ENCODE data around the gene TLE2. TPM values are rescaled to one million over a fixed set of nuclear protein-coding genes. Genes with fewer than 3 reads are reported as not detected.

The TLE2 gene
- total RNA-seq, 1 experiment from 2014 or later: 7.7 TPM

DNA sequence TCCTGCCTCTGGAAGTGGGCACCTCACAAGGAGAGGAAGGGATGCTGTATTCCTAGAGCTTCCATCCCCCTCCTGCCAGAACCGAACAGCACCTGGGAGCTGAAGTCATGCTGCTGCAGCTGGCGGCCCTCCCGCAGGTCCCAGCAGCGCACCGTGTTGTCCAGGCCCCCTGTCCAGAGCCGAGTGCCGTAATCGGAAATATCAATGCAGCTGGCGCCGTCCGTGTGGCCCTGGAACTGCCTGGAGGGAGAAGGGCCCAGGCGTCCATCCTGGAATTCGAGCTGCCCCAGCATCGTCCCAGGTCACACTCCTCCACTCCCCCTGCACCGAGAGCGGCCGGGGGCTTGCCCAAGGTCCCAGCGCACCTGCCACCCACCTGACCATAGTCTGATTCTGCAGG is 23.7 kb downstream of the TLE2 start:
- no peaks in the 10 kb centered on the region for H4K20me1 ChIP-seq (ENCODE audit: low read length)
- H2AFZ ChIP-seq (ENCODE audit: low read length): no peak overlapping the region
- no peak overlapping the region for H3K9ac ChIP-seq (ENCODE audit: low read length)
- H3K4me1 ChIP-seq (ENCODE audit: insufficient read depth, low read length): no peaks in the 10 kb centered on the region
- H3K4me3 ChIP-seq (ENCODE audit: low read length): no peak overlapping the region
- ChIA-PET POLR2A (ENCODE audit: unreplicated experiment) (no interaction called here), CTCF (no interaction called here)
- no peaks in the 10 kb centered on the region for H3K79me2 ChIP-seq (ENCODE audit: low read length)
- no peak overlapping the region for H3K27ac ChIP-seq (ENCODE audit: low read length)
- no peaks in the 10 kb centered on the region for H3K27me3 ChIP-seq (ENCODE audit: low read length)
- H3K4me2 ChIP-seq (ENCODE audit: low read length): no peak overlapping the region
- H3K9me3 ChIP-seq (ENCODE audit: low read length): no peaks in the 10 kb centered on the region
- intact Hi-C loops (cut with micrococcal nuclease): no loop called here
- no peaks in the 10 kb centered on the region for H3K36me3 ChIP-seq (ENCODE audit: low read depth, low read length)
- ATAC-seq (no peak), DNase-seq (no peak)
- H3F3A ChIP-seq (ENCODE audit: low read length, unreplicated experiment): no peaks in the 10 kb centered on the region
- TF ChIP-seq EZH2phosphoT487 (IDR thresholded peaks at IDR 0.05; ENCODE audit: borderline replicate concordance, low read length) (no peak), EZH2 (IDR thresholded peaks at IDR 0.05; ENCODE audit: low read length, unreplicated experiment) (no peak)
- TF ChIP-seq, protein P1, sequence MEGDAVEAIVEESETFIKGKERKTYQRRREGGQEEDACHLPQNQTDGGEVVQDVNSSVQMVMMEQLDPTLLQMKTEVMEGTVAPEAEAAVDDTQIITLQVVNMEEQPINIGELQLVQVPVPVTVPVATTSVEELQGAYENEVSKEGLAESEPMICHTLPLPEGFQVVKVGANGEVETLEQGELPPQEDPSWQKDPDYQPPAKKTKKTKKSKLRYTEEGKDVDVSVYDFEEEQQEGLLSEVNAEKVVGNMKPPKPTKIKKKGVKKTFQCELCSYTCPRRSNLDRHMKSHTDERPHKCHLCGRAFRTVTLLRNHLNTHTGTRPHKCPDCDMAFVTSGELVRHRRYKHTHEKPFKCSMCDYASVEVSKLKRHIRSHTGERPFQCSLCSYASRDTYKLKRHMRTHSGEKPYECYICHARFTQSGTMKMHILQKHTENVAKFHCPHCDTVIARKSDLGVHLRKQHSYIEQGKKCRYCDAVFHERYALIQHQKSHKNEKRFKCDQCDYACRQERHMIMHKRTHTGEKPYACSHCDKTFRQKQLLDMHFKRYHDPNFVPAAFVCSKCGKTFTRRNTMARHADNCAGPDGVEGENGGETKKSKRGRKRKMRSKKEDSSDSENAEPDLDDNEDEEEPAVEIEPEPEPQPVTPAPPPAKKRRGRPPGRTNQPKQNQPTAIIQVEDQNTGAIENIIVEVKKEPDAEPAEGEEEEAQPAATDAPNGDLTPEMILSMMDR (conservative IDR thresholded peaks at IDR 0.05; ENCODE audit: low read depth, low read length): no peak
- no TSS peak for BruUV-seq (replicated peaks)
- no peaks in the 10 kb centered on the region for H3K9me2 ChIP-seq (replicated peaks; ENCODE audit: low read length)

DNA sequence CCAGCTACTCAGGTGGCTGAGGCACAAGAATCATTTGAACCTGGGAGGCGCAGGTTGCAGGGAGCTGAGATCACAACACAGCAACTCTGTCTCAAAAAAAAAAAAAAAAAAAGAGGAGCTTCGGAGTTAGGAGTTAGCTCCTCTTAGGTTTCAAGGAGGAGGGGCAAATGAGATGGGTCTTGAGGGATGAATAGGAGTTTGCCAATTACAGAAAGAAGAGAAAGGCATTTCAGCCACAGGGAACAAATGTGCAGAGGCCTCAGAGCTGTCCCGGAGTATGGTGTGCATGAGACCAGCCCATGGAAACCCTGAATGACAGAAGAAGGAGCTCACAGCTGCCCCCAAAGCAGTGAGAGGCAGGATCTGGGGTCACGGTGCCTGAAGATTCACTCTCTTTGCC is 24.6 kb downstream of the TLE2 start:
- intact Hi-C loops (cut with micrococcal nuclease): no loop called here
- Histone ChIP-seq H3K79me2 (ENCODE audit: low read length) (no peaks in the 10 kb centered on the region), H2AFZ (ENCODE audit: low read length) (no peak overlapping the region), H3F3A (ENCODE audit: low read length, unreplicated experiment) (no peaks in the 10 kb centered on the region), H3K4me2 (ENCODE audit: low read length) (no peak overlapping the region), H3K27me3 (ENCODE audit: low read length) (no peaks in the 10 kb centered on the region), H3K9me3 (ENCODE audit: low read length) (no peaks in the 10 kb centered on the region), H3K4me3 (ENCODE audit: low read length) (no peak overlapping the region), H4K20me1 (ENCODE audit: low read length) (no peaks in the 10 kb centered on the region), H3K9me2 (replicated peaks; ENCODE audit: low read length) (no peaks in the 10 kb centered on the region), H3K27ac (ENCODE audit: low read length) (no peak overlapping the region), H3K36me3 (ENCODE audit: low read depth, low read length) (no peaks in the 10 kb centered on the region), H3K9ac (ENCODE audit: low read length) (no peak overlapping the region), H3K4me1 (ENCODE audit: insufficient read depth, low read length) (no peaks in the 10 kb centered on the region)
- CTCF ChIA-PET: no interaction called here
- POLR2A ChIA-PET (ENCODE audit: unreplicated experiment): no interaction called here
- DNase-seq (no peak), ATAC-seq (no peak)
- no TSS peak for BruUV-seq (replicated peaks)
- TF ChIP-seq EZH2 (IDR thresholded peaks at IDR 0.05; ENCODE audit: low read length, unreplicated experiment) (no peak), EZH2phosphoT487 (IDR thresholded peaks at IDR 0.05; ENCODE audit: borderline replicate concordance, low read length) (no peak)
- TF ChIP-seq, protein P1 (conservative IDR thresholded peaks at IDR 0.05; ENCODE audit: low read depth, low read length): no peak

DNA sequence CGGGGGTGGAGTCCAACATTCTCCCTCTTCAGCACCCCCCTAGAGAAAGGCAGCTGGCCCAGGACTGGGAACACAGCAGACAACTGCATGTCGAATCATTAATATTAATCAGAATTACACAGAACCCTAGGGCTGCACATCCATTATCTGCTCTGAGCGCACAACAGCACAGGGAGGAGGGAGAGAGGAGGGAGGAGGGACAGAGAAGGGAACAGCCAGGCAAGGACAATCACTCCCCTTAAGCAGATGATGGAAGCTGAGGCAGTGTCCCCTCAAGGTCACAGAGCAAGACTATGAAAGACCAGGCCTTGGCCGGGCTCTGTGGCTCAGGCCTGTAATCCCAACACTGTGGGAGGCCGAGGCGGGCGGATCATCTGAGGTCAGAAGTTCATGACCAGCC is 26.0 kb downstream of the TLE2 start:
- no peak for ATAC-seq
- no peaks in the 10 kb centered on the region for H3K27me3 ChIP-seq (ENCODE audit: low read length)

More for the DNA sequence above, 26.0 kb downstream of the TLE2 start:
- no peaks in the 10 kb centered on the region for H3K9me2 ChIP-seq (replicated peaks; ENCODE audit: low read length)
- DNase-seq: no peak
- no peaks in the 10 kb centered on the region for H3K36me3 ChIP-seq (ENCODE audit: low read depth, low read length)
- no peaks in the 10 kb centered on the region for H3F3A ChIP-seq (ENCODE audit: low read length, unreplicated experiment)
- no TSS peak for BruUV-seq (replicated peaks)
- no peak overlapping the region for H3K4me2 ChIP-seq (ENCODE audit: low read length)
- H2AFZ ChIP-seq (ENCODE audit: low read length): no peak overlapping the region
- no peak overlapping the region for H3K27ac ChIP-seq (ENCODE audit: low read length)
- no peak overlapping the region for H3K9ac ChIP-seq (ENCODE audit: low read length)
- H3K9me3 ChIP-seq (ENCODE audit: low read length): no peaks in the 10 kb centered on the region
- intact Hi-C loops (cut with micrococcal nuclease): no loop called here
- no peaks in the 10 kb centered on the region for H3K79me2 ChIP-seq (ENCODE audit: low read length)
- no peak overlapping the region for H3K4me3 ChIP-seq (ENCODE audit: low read length)
- TF ChIP-seq EZH2 (IDR thresholded peaks at IDR 0.05; ENCODE audit: low read length, unreplicated experiment) (no peak), EZH2phosphoT487 (IDR thresholded peaks at IDR 0.05; ENCODE audit: borderline replicate concordance, low read length) (no peak)
- TF ChIP-seq, protein P1 (conservative IDR thresholded peaks at IDR 0.05; ENCODE audit: low read depth, low read length): no peak
- H3K4me1 ChIP-seq (ENCODE audit: insufficient read depth, low read length): no peaks in the 10 kb centered on the region
- no peaks in the 10 kb centered on the region for H4K20me1 ChIP-seq (ENCODE audit: low read length)
- ChIA-PET CTCF (no interaction called here), POLR2A (ENCODE audit: unreplicated experiment) (interaction anchor here (0.7 kb wide), 1 partner anchor 33 kb away, joined by 6 read pairs; no protein-coding TSS in a partner anchor)
